ENCODE measurements around the gene PSG5. TPM values are rescaled to one million over a fixed set of nuclear protein-coding genes. Genes with fewer than 3 reads are reported as not detected.

PSG5 gene
- total RNA-seq, 1 donor from 2014 or later: not detected

Other genes with a start within 250 kb of the PSG5 start
- not detected in 2 replicates for gene PSG7, start 249.3 kb downstream of the PSG5 start, total RNA-seq
- gene PSG11, start 160.1 kb downstream of the PSG5 start, total RNA-seq: not detected in 2 replicates
- gene PSG2, start 103.8 kb downstream of the PSG5 start, total RNA-seq: not detected in 2 replicates
- not detected in 2 replicates for gene PSG4, start 19.1 kb upstream of the PSG5 start, total RNA-seq
- not detected in 2 replicates for gene PSG9, start 83.0 kb upstream of the PSG5 start, total RNA-seq
- gene CD177, start 167.2 kb upstream of the PSG5 start, total RNA-seq: not detected in 2 replicates
- gene TEX101, start 228.4 kb upstream of the PSG5 start, total RNA-seq: not detected in 2 replicates